HG02970 (cell line): Measurements from ENCODE around the gene ARHGAP42.

Experiments used
- ATAC-seq: cut with Tn5 transposase; IDR thresholded peaks from one replicate; pipeline ENCODE4 v1.9.1; 2021; ENCODE audit warnings: mild to moderate bottlenecking, moderate library complexity, moderate number of reproducible peaks; ENCODE audit not compliant: unreplicated experiment, low FRiP score

Gene ARHGAP42

GRCh38 chr11:100941033-100941432 lies 253.9 kb downstream of the ARHGAP42 start:
- ATAC-seq, result no peak

GRCh38 chr11:100942016-100942415 lies 254.9 kb downstream of the ARHGAP42 start:
- ATAC-seq, result no peak

GRCh38 chr11:100948936-100949335 lies 261.8 kb downstream of the ARHGAP42 start:
- ATAC-seq, result no peak

GRCh38 chr11:100949443-100949842 lies 262.4 kb downstream of the ARHGAP42 start:
- ATAC-seq, result no peak

- no peak for ATAC-seq
Observed at GRCh38 chr11:100955318-100955717, 268.2 kb downstream of the ARHGAP42 start.

GRCh38 chr11:100956351-100956750 lies 269.3 kb downstream of the ARHGAP42 start:
- ATAC-seq, result no peak

GRCh38 chr11:100957499-100957898 lies 270.4 kb downstream of the ARHGAP42 start:
- no peak for ATAC-seq

- ATAC-seq, result no peak
Observed at GRCh38 chr11:100961633-100962032, 274.5 kb downstream of the ARHGAP42 start.

GRCh38 chr11:100963375-100963774 lies 276.3 kb downstream of the ARHGAP42 start:
- no peak for ATAC-seq

- ATAC-seq, result no peak
Observed at GRCh38 chr11:100964435-100964834, 277.3 kb downstream of the ARHGAP42 start.

GRCh38 chr11:100965346-100965745 lies 278.3 kb downstream of the ARHGAP42 start:
- ATAC-seq, result no peak

- no peak for ATAC-seq
Observed at GRCh38 chr11:100966366-100966765, 279.3 kb downstream of the ARHGAP42 start.

GRCh38 chr11:100969008-100969407 lies 281.9 kb downstream of the ARHGAP42 start:
- no peak for ATAC-seq

- no peak for ATAC-seq
Observed at GRCh38 chr11:100970283-100971164, 283.4 kb downstream of the ARHGAP42 start.

- ATAC-seq, result no peak
Observed at GRCh38 chr11:100972046-100972445, 285.0 kb downstream of the ARHGAP42 start.

- no peak for ATAC-seq
Observed at GRCh38 chr11:100978442-100978841, 291.4 kb downstream of the ARHGAP42 start.

GRCh38 chr11:100978939-100979338 lies 291.9 kb downstream of the ARHGAP42 start:
- no peak for ATAC-seq

- ATAC-seq, result no peak
Observed at GRCh38 chr11:100980156-100980555, 293.1 kb downstream of the ARHGAP42 start.

GRCh38 chr11:100981196-100981824 lies 294.2 kb downstream of the ARHGAP42 start:
- no peak for ATAC-seq

GRCh38 chr11:100984668-100985067 lies 297.6 kb downstream of the ARHGAP42 start:
- no peak for ATAC-seq

- no peak for ATAC-seq
Observed at GRCh38 chr11:100990931-100991330, 303.8 kb downstream of the ARHGAP42 start.

- no peak for ATAC-seq
Observed at GRCh38 chr11:100991541-100991940, 304.5 kb downstream of the ARHGAP42 start.
